HAP-1 (cell line): Measurements from ENCODE around the gene SCN8A.

Experiments
- DNase-seq, 2 experiments: peaks; one replicate each; pipeline ENCODE4 v3.0.0-alpha.2; 2016 to 2020; ENCODE audit warnings: low spot score in 2 of 2
- H3K27me3 ChIP-seq: fragments of 250-450 bp; sonication (Bioruptor Pico); 2 replicates; pipeline ENCODE4 v1.5.1; 2020; ENCODE audit warnings: low read depth, mild to moderate bottlenecking, moderate library complexity
- H3K36me3 ChIP-seq: fragments of 250-450 bp; sonication (Bioruptor Pico); replicated peaks from 2 replicates; pipeline ENCODE4 v1.5.1; 2020; ENCODE audit warnings: mild to moderate bottlenecking
- H3K4me1 ChIP-seq: fragments of 250-450 bp; sonication (Bioruptor Pico); 2 replicates; pipeline ENCODE4 v1.5.1; 2020; ENCODE audit warnings: mild to moderate bottlenecking
- H3K4me3 ChIP-seq: fragments of 250-450 bp; sonication (Bioruptor Pico); 2 replicates; pipeline ENCODE4 v1.5.1; 2020; ENCODE audit warnings: mild to moderate bottlenecking, moderate library complexity
- H3K9me3 ChIP-seq: fragments of 250-450 bp; sonication (Bioruptor Pico); 2 replicates; pipeline ENCODE4 v1.5.1; 2020; ENCODE audit warnings: mild to moderate bottlenecking, moderate library complexity
- in situ Hi-C: fragments of 300-500 bp; cut with MboI; formaldehyde crosslinking; loops from 3 replicates; pipeline ENCODE4 v1.14.3; 2020; ENCODE audit warnings: low sequenced_read_pairs, inconsistent platforms, mixed read lengths

SCN8A gene

GRCh38 chr12:51814311-51815088 lies 223.5 kb downstream of the SCN8A start:
- no peaks in the 10 kb centered on the region for H3K4me1 ChIP-seq
- no peaks in the 10 kb centered on the region for H3K9me3 ChIP-seq
- in situ Hi-C loops = no loop called here
- no peak overlapping the region for H3K4me3 ChIP-seq
- peak; percentile 27 to 74 for DNase-seq
- no peaks in the 10 kb centered on the region for H3K36me3 ChIP-seq
- H3K27me3 ChIP-seq = no peaks in the 10 kb centered on the region

GRCh38 chr12:51815571-51815970 lies 224.5 kb downstream of the SCN8A start:
- DNase-seq = no peak
- Histone ChIP-seq H3K27me3 (no peaks in the 10 kb centered on the region), H3K9me3 (no peaks in the 10 kb centered on the region), H3K36me3 (no peaks in the 10 kb centered on the region), H3K4me3 (no peak overlapping the region), H3K4me1 (no peaks in the 10 kb centered on the region)
- in situ Hi-C loops = no loop called here

GRCh38 chr12:51817027-51817953 lies 226.3 kb downstream of the SCN8A start:
- Histone ChIP-seq H3K27me3 (no peaks in the 10 kb centered on the region), H3K4me3 (no peak overlapping the region), H3K9me3 (no peaks in the 10 kb centered on the region), H3K36me3 (no peaks in the 10 kb centered on the region), H3K4me1 (no peaks in the 10 kb centered on the region; the same call in none of the 2 replicates)
- DNase-seq = no peak
- in situ Hi-C loops = no loop called here

- Histone ChIP-seq H3K27me3 (no peaks in the 10 kb centered on the region), H3K4me3 (no peak overlapping the region), H3K36me3 (no peaks in the 10 kb centered on the region), H3K4me1 (no peaks in the 10 kb centered on the region; the same call in none of the 2 replicates), H3K9me3 (no peaks in the 10 kb centered on the region)
- no peak for DNase-seq
- in situ Hi-C loops = no loop called here
Measured at GRCh38 chr12:51818086-51818485, 227.1 kb downstream of the SCN8A start.

- no peaks in the 10 kb centered on the region; the same call in none of the 2 replicates for H3K4me1 ChIP-seq
- no peaks in the 10 kb centered on the region for H3K9me3 ChIP-seq
- no peaks in the 10 kb centered on the region for H3K27me3 ChIP-seq
- H3K36me3 ChIP-seq = no peaks in the 10 kb centered on the region
- in situ Hi-C loops = no loop called here
- no peak for DNase-seq
- no peak overlapping the region for H3K4me3 ChIP-seq
Measured at GRCh38 chr12:51818566-51819300, 227.7 kb downstream of the SCN8A start.

GRCh38 chr12:51819736-51820525 lies 228.9 kb downstream of the SCN8A start:
- in situ Hi-C loops = loop anchor here (10.0 kb wide), 1 partner anchor 395 kb away; the partner anchor contains the start of gene SLC4A8
- H3K27me3 ChIP-seq = no peaks in the 10 kb centered on the region
- H3K4me1 ChIP-seq = no peaks in the 10 kb centered on the region; the same call in none of the 2 replicates
- no peaks in the 10 kb centered on the region for H3K36me3 ChIP-seq
- no peak for DNase-seq
- peak overlapping the region; percentile 39 for H3K4me3 ChIP-seq
- no peaks in the 10 kb centered on the region for H3K9me3 ChIP-seq

GRCh38 chr12:51820526-51821439 lies 229.8 kb downstream of the SCN8A start:
- H3K36me3 ChIP-seq = no peaks in the 10 kb centered on the region
- in situ Hi-C loops = loop anchor here (10.0 kb wide), 1 partner anchor 396 kb away; the partner anchor contains the start of gene SLC4A8
- no peaks in the 10 kb centered on the region for H3K27me3 ChIP-seq
- no peaks in the 10 kb centered on the region for H3K9me3 ChIP-seq
- H3K4me1 ChIP-seq = no peaks in the 10 kb centered on the region; the same call in none of the 2 replicates
- H3K4me3 ChIP-seq = peak overlapping the region; percentile 76
- DNase-seq = peak; percentile 76 to 90

GRCh38 chr12:51821440-51822260 lies 230.6 kb downstream of the SCN8A start:
- in situ Hi-C loops = loop anchor here (10.0 kb wide), 1 partner anchor 397 kb away; the partner anchor contains the start of gene SLC4A8
- peak overlapping the region; percentile 76 for H3K4me3 ChIP-seq

GRCh38 chr12:51822261-51822616 lies 231.2 kb downstream of the SCN8A start:
- no peak overlapping the region; the same call in 1 of the 2 replicates for H3K4me3 ChIP-seq

More at GRCh38 chr12:51821440-51822260, 230.6 kb downstream of the SCN8A start:
- no peaks in the 10 kb centered on the region; the same call in none of the 2 replicates for H3K4me1 ChIP-seq
- H3K9me3 ChIP-seq = no peaks in the 10 kb centered on the region
- H3K36me3 ChIP-seq = no peaks in the 10 kb centered on the region
- peak in 1 of 2 experiments; percentile 34 for DNase-seq
- no peaks in the 10 kb centered on the region for H3K27me3 ChIP-seq

GRCh38 chr12:51822956-51823355 lies 231.9 kb downstream of the SCN8A start:
- Histone ChIP-seq H3K27me3 (no peaks in the 10 kb centered on the region), H3K4me1 (no peaks in the 10 kb centered on the region; the same call in none of the 2 replicates), H3K9me3 (no peaks in the 10 kb centered on the region), H3K36me3 (no peaks in the 10 kb centered on the region), H3K4me3 (no peak overlapping the region)
- in situ Hi-C loops = loop anchor here (10.0 kb wide), 1 partner anchor 398 kb away; the partner anchor contains the start of gene SLC4A8
- no peak for DNase-seq

More at GRCh38 chr12:51822261-51822616, 231.2 kb downstream of the SCN8A start:
- H3K36me3 ChIP-seq = no peaks in the 10 kb centered on the region
- no peaks in the 10 kb centered on the region for H3K9me3 ChIP-seq
- H3K4me1 ChIP-seq = no peaks in the 10 kb centered on the region; the same call in none of the 2 replicates
- H3K27me3 ChIP-seq = no peaks in the 10 kb centered on the region
- no peak for DNase-seq
- in situ Hi-C loops = loop anchor here (10.0 kb wide), 1 partner anchor 397 kb away; the partner anchor contains the start of gene SLC4A8
